K562 (cell line): ENCODE results near the gene NRP1. TPM values are rescaled to one million over a fixed set of nuclear protein-coding genes. Genes with fewer than 3 reads are reported as not detected.

Experiments
- ATAC-seq: fragments of 200-7000 bp; cut with Tn5 transposase; 3 replicates; pipeline ENCODE4 v1.9.1; 2020; ENCODE audit warnings: moderate library complexity
- BruUV-seq: library from RNA; stranded (reverse); fragments of 400-500 nt; replicated peaks from 2 replicates; lab custom pipeline; 2021; lab: Mats Ljungman, UMichigan
- CTCF ChIA-PET: fragments of 300-600 bp; formaldehyde crosslinking; extraction: SDS; loops from one replicate; lab custom pipeline; 2021; ENCODE audit warnings: low intra/inter-chr PET ratio; lab: Yijun Ruan, JAX
- POLR2A ChIA-PET: fragments of 300-600, 350-650 bp; sonication (Branson Sonifier 250); formaldehyde crosslinking; extraction: SDS; loops from one replicate; lab custom pipeline; 2021; ENCODE audit warnings: antibody characterized with exemption, inconsistent platforms; lab: Yijun Ruan, JAX
- DNase-seq, 4 experiments: peaks; one replicate each; pipeline versions ENCODE4 v3.0.0 to v3.0.0-alpha.2; 2011 to 2018; ENCODE audit warnings: low spot score in 3 of 4, mixed read lengths in 3 of 4; ENCODE audit errors: extremely low read depth in 1 of 4
- FAIRE-seq: peaks from 2 replicates; lab custom pipeline; 2011; peaks lifted over from hg19 to GRCh38; lab: Jason Lieb, UNC
- H2AFZ ChIP-seq: 2 replicates; pipeline ENCODE4 v1.6.0; 2011; ENCODE audit warnings: low read depth, low read length, control low read depth, inconsistent platforms
- H3K27ac ChIP-seq: fragments of 200-600 bp; 3 replicates; pipeline ENCODE4 v1.8.0; 2011; ENCODE audit warnings: low read depth, mild to moderate bottlenecking, control low read depth, inconsistent platforms, low read length, moderate library complexity, mixed read lengths; ENCODE audit errors: extremely low read depth
- H3K27me3 ChIP-seq, 2 experiments: fragments of 300-600 bp in 1 of 2; 2 replicates in 1 of 2; 3 replicates in 1 of 2; pipeline versions ENCODE4 v1.6.0 to v1.8.0; 2011; ENCODE audit warnings: inconsistent platforms in 2 of 2, low read length in 2 of 2, mild to moderate bottlenecking in 1 of 2, mixed read lengths in 1 of 2, moderate library complexity in 1 of 2; ENCODE audit not compliant: control insufficient read depth in 2 of 2, insufficient read depth in 2 of 2
- H3K36me3 ChIP-seq: fragments of 300-600 bp; 3 replicates; pipeline ENCODE4 v1.8.0; 2011; ENCODE audit warnings: mild to moderate bottlenecking, low read length, inconsistent platforms; ENCODE audit not compliant: control insufficient read depth, insufficient read depth
- H3K4me1 ChIP-seq, 2 experiments: fragments of 200-600 bp in 1 of 2; replicated peaks in 1 of 2; 2 replicates in 1 of 2; 3 replicates in 1 of 2; pipeline versions ENCODE4 v1.5.1 to v1.8.0; 2011; ENCODE audit warnings: inconsistent platforms in 2 of 2, low read length in 2 of 2, mild to moderate bottlenecking in 1 of 2, mixed read lengths in 1 of 2, moderate library complexity in 1 of 2; ENCODE audit not compliant: control insufficient read depth in 2 of 2, insufficient read depth in 2 of 2
- H3K4me2 ChIP-seq: 2 replicates; pipeline ENCODE4 v1.6.1; 2011; ENCODE audit warnings: low read length, control low read depth, inconsistent platforms, mixed read lengths; ENCODE audit not compliant: insufficient read depth
- H3K4me3 ChIP-seq: fragments of 200-600 bp; sonication (generic), shearing (Covaris generic); 2 replicates; pipeline ENCODE4 v1.5.1; 2016; ENCODE audit warnings: control low read depth, inconsistent platforms
- H3K79me2 ChIP-seq: fragments of 200-600 bp; 3 replicates; pipeline ENCODE4 v1.8.0; 2011; ENCODE audit warnings: low read length, inconsistent platforms; ENCODE audit not compliant: control insufficient read depth, insufficient read depth
- H3K9ac ChIP-seq, 2 experiments: 2 replicates each; pipeline versions ENCODE4 v1.6.0 to v1.6.1; 2011; ENCODE audit warnings: low read depth in 2 of 2, low read length in 2 of 2, control low read depth in 1 of 2, inconsistent platforms in 1 of 2, mild to moderate bottlenecking in 1 of 2, mixed read lengths in 1 of 2; ENCODE audit not compliant: insufficient read depth in 1 of 2
- H3K9me1 ChIP-seq: one replicate; pipeline ENCODE4 v1.6.0; 2011; ENCODE audit warnings: inconsistent platforms, mild to moderate bottlenecking, low read length, moderate library complexity; ENCODE audit not compliant: control insufficient read depth, insufficient read depth
- H3K9me3 ChIP-seq: replicated peaks from 2 replicates; pipeline ENCODE4 v1.5.1; 2011; ENCODE audit warnings: low read depth, low read length, inconsistent platforms; ENCODE audit not compliant: control insufficient read depth, insufficient read depth
- H4K20me1 ChIP-seq: replicated peaks from 2 replicates; pipeline ENCODE4 v1.6.1; 2011; ENCODE audit warnings: low read length, inconsistent platforms, mixed read lengths; ENCODE audit not compliant: control insufficient read depth, insufficient read depth
- BMI1 ChIP-seq: fragments of 150-350 bp; IDR thresholded peaks from 2 replicates; pipeline ENCODE4 v1.6.1; 2014; ENCODE audit warnings: low read length
- COPS2 ChIP-seq: fragments of 450-650 bp; conservative IDR thresholded peaks from 2 replicates; pipeline ENCODE4 v1.6.1; 2016; ENCODE audit warnings: mild to moderate bottlenecking, moderate library complexity
- DMBX1 ChIP-seq: fragments of 250-450 bp; sonication (Bioruptor Pico); IDR thresholded peaks from 2 replicates; pipeline ENCODE4 v1.8.0; 2022; ENCODE audit warnings: inconsistent platforms, mild to moderate bottlenecking, moderate library complexity, borderline replicate concordance
- HMG20A ChIP-seq: fragments of 450-650 bp; formaldehyde crosslinking; conservative IDR thresholded peaks from 2 replicates; pipeline ENCODE4 v1.4.0; 2020; ENCODE audit warnings: mild to moderate bottlenecking, mixed read lengths
- NFIX ChIP-seq: fragments of 250-450 bp; sonication (Bioruptor Pico); IDR thresholded peaks from 2 replicates; pipeline ENCODE4 v1.4.0; 2020; ENCODE audit warnings: low read depth, mild to moderate bottlenecking, moderate library complexity
- NR2C2 ChIP-seq, 2 experiments: fragments of 200-800 bp in 1 of 2; sonication (Bioruptor generic) in 1 of 2; sonication (generic) in 1 of 2; formaldehyde crosslinking in 1 of 2; IDR thresholded peaks; 2 replicates each; pipeline versions ENCODE4 v1.6.1 to v1.8.0; 2016 to 2022; ENCODE audit warnings: mild to moderate bottlenecking in 1 of 2, missing compliant biosample characterization in 1 of 2, missing genetic modification characterization in 1 of 2, missing genetic modification reagents in 1 of 2
- PHB2 ChIP-seq: fragments of 450-650 bp; IDR thresholded peaks from 2 replicates; pipeline ENCODE4 v1.6.1; 2017; ENCODE audit warnings: low read depth
- PPARD ChIP-seq: fragments of 250-450 bp; sonication (Bioruptor Pico); IDR thresholded peaks from 2 replicates; pipeline ENCODE4 v1.8.0; 2022; ENCODE audit warnings: inconsistent platforms, mild to moderate bottlenecking, moderate library complexity
- RB1 ChIP-seq: fragments of 450-650 bp; IDR thresholded peaks from 2 replicates; pipeline ENCODE4 v1.6.1; 2017; ENCODE audit warnings: low read depth, mild to moderate bottlenecking
- RBFOX2 ChIP-seq: fragments of 200-400 bp; formaldehyde crosslinking; IDR thresholded peaks from 2 replicates; pipeline ENCODE4 v1.6.1; 2017; ENCODE audit warnings: low read depth, mild to moderate bottlenecking, low read length, moderate library complexity
- RCOR1 ChIP-seq, 2 experiments: IDR thresholded peaks; 2 replicates each; pipeline ENCODE4 v1.6.1; 2012; ENCODE audit warnings: low read depth in 2 of 2, low read length in 2 of 2, borderline replicate concordance in 1 of 2, improper control_type of control experiment in 1 of 2
- RNF219 ChIP-seq: fragments of 250-450 bp; sonication (Bioruptor Pico); IDR thresholded peaks from 2 replicates; pipeline ENCODE4 v1.5.0; 2022; ENCODE audit warnings: mild to moderate bottlenecking
- SRSF3 ChIP-seq: fragments of 200-400 bp; formaldehyde crosslinking; IDR thresholded peaks from 2 replicates; pipeline ENCODE4 v1.6.1; 2016; ENCODE audit warnings: mild to moderate bottlenecking, low read length, moderate library complexity; ENCODE audit not compliant: insufficient read depth
- STAT5A ChIP-seq: IDR thresholded peaks from 2 replicates; pipeline ENCODE4 v1.6.1; 2012; ENCODE audit warnings: low read length, inconsistent platforms, borderline replicate concordance
- TFAP4 ChIP-seq: sonication (generic); formaldehyde crosslinking; IDR thresholded peaks from 2 replicates; pipeline ENCODE4 v1.8.0; 2022; ENCODE audit warnings: missing genetic modification reagents, mild to moderate bottlenecking, moderate library complexity, borderline replicate concordance
- TFE3 ChIP-seq: fragments of 450-650 bp; formaldehyde crosslinking; IDR thresholded peaks from 2 replicates; pipeline ENCODE4 v1.4.0; 2020; ENCODE audit warnings: mild to moderate bottlenecking, mixed read lengths
- YBX1 ChIP-seq: fragments of 450-650 bp; IDR thresholded peaks from 2 replicates; pipeline ENCODE4 v1.7.1; 2016; ENCODE audit warnings: mild to moderate bottlenecking
- ZNF143 ChIP-seq: sonication (generic); formaldehyde crosslinking; IDR thresholded peaks from 2 replicates; pipeline ENCODE4 v1.9.0; 2022; ENCODE audit warnings: mild to moderate bottlenecking, missing genetic modification reagents
- ZNF561 ChIP-seq: fragments of 450-650 bp; formaldehyde crosslinking; conservative IDR thresholded peaks from 2 replicates; pipeline ENCODE4 v1.4.0; 2020; ENCODE audit warnings: mild to moderate bottlenecking, moderate library complexity
- ZNF75A ChIP-seq: fragments of 450-650 bp; formaldehyde crosslinking; IDR thresholded peaks from 2 replicates; pipeline ENCODE4 v1.4.0; 2020; ENCODE audit warnings: mild to moderate bottlenecking
- WGBS: fragments of 100-300 bp; shearing (Covaris generic); methylation state at CpG from one replicate; pipeline ENCODE4 v1.1.6; 2016; ENCODE audit warnings: low coverage, mixed read lengths; ENCODE audit not compliant: insufficient coverage; ENCODE audit errors: missing lambda C conversion rate; 5-methylcytosine and 5-hydroxymethylcytosine counted together
- in situ Hi-C: fragments of 300-500 bp; cut with MboI; formaldehyde crosslinking; loops from 4 replicates; pipeline ENCODE4 v1.15.0; 2018; ENCODE audit warnings: inconsistent platforms, mixed read lengths
- intact Hi-C: fragments of 100-400 bp; cut with micrococcal nuclease; formaldehyde crosslinking; loops from 2 replicates; pipeline ENCODE4 v1.14.2; 2022
- polyA plus RNA-seq, 8 experiments: library from polyadenylated mRNA; depleted of rRNA in 4 of 8; stranded (reverse) in 5 of 8; unstranded in 3 of 8; fragments of >200 nt; fragmentation: Nextera tagmentation in 2 of 8; fragmentation: Illumina TruSeq in 1 of 8; extraction: Ambion mirVana in 2 of 8; extraction: Trizol in 1 of 8; gene quantifications; 2 replicates each; pipeline versions ENCODE4 v1.2.1 to v1.2.3, GENCODE V29; 2011 to 2014; ENCODE audit warnings: inconsistent platforms in 1 of 8, missing spikeins in 1 of 8
- total RNA-seq, 7 experiments: library from RNA; depleted of rRNA in 6 of 7; stranded (reverse); fragments of >200 nt in 6 of 7; fragmentation: Illumina TruSeq in 2 of 7; extraction: Trizol in 2 of 7; gene quantifications; 2 replicates each; pipeline versions ENCODE4 v1.2.1 to v1.2.3, GENCODE V29; 2011 to 2021; ENCODE audit warnings: low replicate concordance in 1 of 7

The NRP1 gene
- total and polyA plus RNA-seq, 9 of the 15 experiments (the other 6 are each of a cell fraction or from before 2014, with no cell fraction given), result 0.01 to 0.38 (median 0.04) TPM; not detected in 5

- TF ChIP-seq NR2C2 (CRISPR knock-in tag; IDR thresholded peaks at IDR 0.05) (no peak), NR2C2 (tag; IDR thresholded peaks at IDR 0.05) (no peak), RCOR1 (IDR thresholded peaks at IDR 0.05; ENCODE audit: borderline replicate concordance in 1 of 2, low read depth in 2 of 2, low read length in 2 of 2) (no peak), SRSF3 (no peak), PHB2 (no peak), ZNF561 (CRISPR knock-in tag) (no peak), PPARD (CRISPR knock-in tag) (no peak)
Observed at GRCh38 chr10:33183655-33184054, 150.8 kb downstream of the NRP1 start (continued).

GRCh38 chr10:33180921-33181320 is 153.5 kb downstream of the NRP1 start:
- Histone ChIP-seq H3K27ac (no peak overlapping the region), H3K4me1 (no peaks in the 10 kb centered on the region), H3K4me3 (no peak overlapping the region), H3K9ac (no peak overlapping the region), H3K36me3 (no peaks in the 10 kb centered on the region), H3K79me2 (no peaks in the 10 kb centered on the region), H3K9me1 (no peaks in the 10 kb centered on the region), H3K4me2 (no peak overlapping the region), H2AFZ (no peak overlapping the region), H3K27me3 (peaks cover 0 to 6% of the 10 kb centered on the region in 2 experiments; a peak in 1 of 5 replicates), H4K20me1 (no peaks in the 10 kb centered on the region), H3K9me3 (no peaks in the 10 kb centered on the region)
- FAIRE-seq (no peak), ATAC-seq (no peak), DNase-seq (no peak)
- WGBS, result 0% methylated on average over 3 of the region's 3 CpGs
- in situ Hi-C loops, result no loop called here
- no TSS peak for BruUV-seq
- CTCF ChIA-PET, result no interaction called here
- POLR2A ChIA-PET, result no interaction called here
- intact Hi-C loops, result no loop called here
- no peak for TF ChIP-seq RB1
- TF ChIP-seq COPS2, result no peak
- no peak for TF ChIP-seq TFAP4 (CRISPR knock-in tag)
- no peak for TF ChIP-seq TFE3 (CRISPR knock-in tag)
- no peak for TF ChIP-seq STAT5A
- TF ChIP-seq YBX1, result no peak
- no peak for TF ChIP-seq ZNF75A
- no peak for TF ChIP-seq ZNF143 (CRISPR knock-in tag)
- TF ChIP-seq RBFOX2, result no peak
- no peak for TF ChIP-seq RNF219 (CRISPR knock-in tag)
- TF ChIP-seq NFIX, result no peak
- TF ChIP-seq HMG20A (CRISPR knock-in tag), result no peak
- TF ChIP-seq DMBX1 (CRISPR knock-in tag), result no peak
- no peak for TF ChIP-seq BMI1
